GM19238 (cell line): ENCODE measurements around the gene RNF157.

ENCODE experiments used
- DNase-seq: peaks from one replicate; pipeline ENCODE4 v3.0.0; 2011; ENCODE audit warnings: low spot score; ENCODE audit not compliant: insufficient read length

Gene RNF157

GRCh38 chr17:76141212-76142038 is 98.9 kb downstream of the RNF157 start, which contains the start of gene FOXJ1:
FOXJ1 (minus strand) TSS chr17:76141245; CDS start chr17:76140395, 850 bp downstream.
- DNase-seq, result peak; percentile 97

- DNase-seq, result no peak
These were observed 99.6 kb downstream of the RNF157 start for GRCh38 chr17:76140661-76141211.

GRCh38 chr17:76139801-76140660 is 100.3 kb downstream of the RNF157 start:
- DNase-seq, result no peak

- no peak for DNase-seq
These were observed 101.2 kb downstream of the RNF157 start for GRCh38 chr17:76138896-76139752.

- DNase-seq, result no peak
These were observed 101.9 kb downstream of the RNF157 start for GRCh38 chr17:76138234-76138895.

- DNase-seq, result no peak
These were observed 102.7 kb downstream of the RNF157 start for GRCh38 chr17:76137351-76138233.

- DNase-seq, result no peak
These were observed 103.3 kb downstream of the RNF157 start for GRCh38 chr17:76137001-76137350.

GRCh38 chr17:76136276-76137000 is 103.9 kb downstream of the RNF157 start:
- DNase-seq, result no peak

- no peak for DNase-seq
These were observed 104.5 kb downstream of the RNF157 start for GRCh38 chr17:76135810-76136188.

- DNase-seq, result no peak
These were observed 105.1 kb downstream of the RNF157 start for GRCh38 chr17:76134911-76135809.

- DNase-seq, result no peak
These were observed 107.5 kb downstream of the RNF157 start for GRCh38 chr17:76132574-76133338.

GRCh38 chr17:76131692-76132573 is 108.4 kb downstream of the RNF157 start:
- no peak for DNase-seq

- no peak for DNase-seq
These were observed 109.1 kb downstream of the RNF157 start for GRCh38 chr17:76131051-76131691.

- DNase-seq, result no peak
These were observed 109.8 kb downstream of the RNF157 start for GRCh38 chr17:76130473-76130872.

- DNase-seq, result no peak
These were observed 114.4 kb downstream of the RNF157 start for GRCh38 chr17:76125922-76126321.

- DNase-seq, result no peak
These were observed 115.0 kb downstream of the RNF157 start for GRCh38 chr17:76125391-76125675.
